PFSK-1 (cell line): ENCODE measurements around the gene GATA3.

Experiments
- FOXP2 ChIP-seq: optimal IDR thresholded peaks from 2 replicates; pipeline ENCODE3; 2011; ENCODE audit warnings: borderline replicate concordance, control low read depth, inconsistent platforms; ENCODE audit not compliant: insufficient read depth; ENCODE audit errors: extremely low read length, extremely low read depth
- POLR2AphosphoS5 ChIP-seq: IDR thresholded peaks from 2 replicates; pipeline ENCODE4 v1.6.1; 2012; ENCODE audit warnings: low read depth, mild to moderate bottlenecking, control low read depth, low read length, moderate library complexity
- REST ChIP-seq, 2 experiments: IDR thresholded peaks; 2 replicates each; pipeline versions ENCODE4 v1.6.1 to v1.8.0; 2011 to 2012; ENCODE audit warnings: low read depth in 2 of 2, low read length in 2 of 2, control low read depth in 1 of 2, inconsistent platforms in 1 of 2, mild to moderate bottlenecking in 1 of 2, moderate library complexity in 1 of 2; ENCODE audit not compliant: insufficient read depth in 1 of 2
- SIN3A ChIP-seq: IDR thresholded peaks from 2 replicates; pipeline ENCODE4 v1.6.1; 2012; ENCODE audit warnings: mild to moderate bottlenecking, low read length, moderate library complexity, borderline replicate concordance; ENCODE audit not compliant: insufficient read depth
- TAF1 ChIP-seq: IDR thresholded peaks from 2 replicates; pipeline ENCODE4 v1.6.1; 2012; ENCODE audit warnings: low read length, control low read depth, borderline replicate concordance; ENCODE audit not compliant: insufficient read depth

Gene GATA3

DNA sequence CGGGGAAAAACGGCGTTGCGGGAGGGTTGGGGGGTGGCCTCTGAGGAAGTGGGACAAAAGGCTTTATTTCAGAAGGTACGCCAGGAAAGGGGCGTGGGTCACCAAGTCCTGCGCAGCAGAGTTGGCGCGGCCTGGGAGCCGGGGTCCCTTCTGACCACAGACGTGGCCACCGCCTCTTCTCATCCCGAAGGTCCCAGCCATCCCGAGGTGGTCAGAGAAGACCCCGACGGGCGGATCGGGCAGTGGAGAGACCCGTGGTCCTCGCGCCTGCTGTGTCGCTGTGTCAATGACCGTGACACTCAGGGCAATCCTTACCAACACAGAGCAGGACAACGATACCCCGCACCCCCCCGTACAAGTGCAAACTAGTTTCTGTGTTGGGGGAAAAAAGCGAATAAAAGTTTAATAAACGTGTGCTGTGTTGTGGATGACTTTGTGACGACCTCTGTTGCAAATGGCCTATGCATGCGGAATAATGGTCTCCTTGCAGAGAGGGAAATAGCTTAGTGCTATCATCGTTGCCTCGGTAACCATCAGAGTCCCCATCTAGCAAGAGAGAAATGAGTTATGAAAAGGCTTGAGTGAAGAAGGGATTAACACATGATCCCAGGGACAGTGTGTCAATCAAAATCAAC, 19.4 kb upstream of the GATA3 start:
- TF ChIP-seq FOXP2: no peak
- no peak for TF ChIP-seq POLR2AphosphoS5
- TF ChIP-seq SIN3A: no peak
- no peak for TF ChIP-seq REST (IDR thresholded peaks at IDR 0.05; ENCODE audit: insufficient read depth in 1 of 2, low read depth in 2 of 2, low read length in 2 of 2)
- no peak for TF ChIP-seq TAF1

DNA sequence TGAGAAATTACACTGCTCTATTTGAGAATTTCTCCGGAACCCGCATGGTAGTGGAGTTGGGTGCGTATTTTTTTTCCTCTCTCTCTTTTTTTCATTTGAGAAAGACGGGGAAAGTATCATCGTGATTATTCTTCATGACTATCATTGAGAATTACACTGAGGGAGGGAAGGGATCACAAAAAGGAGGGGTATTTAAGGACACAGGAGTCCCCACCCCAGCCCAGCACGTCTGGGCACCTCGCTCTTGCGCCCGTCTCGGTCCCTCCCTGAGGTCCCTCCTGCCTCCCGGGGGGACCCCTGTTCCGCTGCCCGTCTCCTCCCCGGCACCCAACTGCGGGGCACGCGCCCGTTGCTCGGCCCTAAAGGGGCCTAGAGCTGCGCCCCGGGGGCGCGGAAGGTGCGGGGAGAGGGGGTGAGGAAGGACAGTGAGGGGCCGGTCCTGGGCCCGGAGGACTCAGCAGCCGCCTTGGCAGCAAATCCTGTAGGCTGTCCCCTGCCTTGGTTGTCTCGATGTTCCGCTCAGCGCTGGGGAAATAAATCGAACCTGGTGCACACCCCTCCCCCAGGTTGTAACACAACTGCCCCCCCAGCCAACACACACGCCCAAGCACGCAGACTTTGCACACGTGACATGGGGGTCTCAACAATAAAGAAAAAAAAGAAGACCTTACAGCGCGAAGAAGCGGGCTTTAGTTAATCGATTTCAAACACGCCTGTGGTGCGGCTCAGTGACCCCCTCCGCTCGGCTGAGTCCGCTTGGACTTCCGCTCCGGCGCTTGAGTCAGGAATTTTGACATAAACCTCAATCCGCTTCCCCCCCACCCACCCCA, 18.6 kb upstream of the GATA3 start:
- TF ChIP-seq SIN3A (no peak), TAF1 (no peak), POLR2AphosphoS5 (no peak), REST (IDR thresholded peaks at IDR 0.05; ENCODE audit: insufficient read depth in 1 of 2, low read depth in 2 of 2, low read length in 2 of 2) (no peak), FOXP2 (no peak)

- TF ChIP-seq FOXP2 (no peak), TAF1 (no peak), SIN3A (no peak)
Observed at GRCh38 chr10:8036506-8037198, 17.8 kb upstream of the GATA3 start.

- TF ChIP-seq FOXP2 (no peak), POLR2AphosphoS5 (no peak), SIN3A (no peak), REST (IDR thresholded peaks at IDR 0.05; ENCODE audit: insufficient read depth in 1 of 2, low read depth in 2 of 2, low read length in 2 of 2) (no peak), TAF1 (no peak)
Observed at GRCh38 chr10:8037199-8037801, 17.2 kb upstream of the GATA3 start.

- no peak for TF ChIP-seq FOXP2
- TF ChIP-seq REST (IDR thresholded peaks at IDR 0.05; ENCODE audit: insufficient read depth in 1 of 2, low read depth in 2 of 2, low read length in 2 of 2): no peak
- TF ChIP-seq SIN3A: no peak
- no peak for TF ChIP-seq TAF1
- no peak for TF ChIP-seq POLR2AphosphoS5
Observed at GRCh38 chr10:8037941-8038894, 16.3 kb upstream of the GATA3 start.
